Activated CD4-positive, alpha-beta T cell treated with anti-CD3 and anti-CD28 coated beads, Interleukin-2, amount 50 U/mL, for 48 hours (primary cell): ENCODE measurements around the gene AIF1.
"Not testable (repeated sequence)": the region's sequence is repeated elsewhere in the genome, so short reads cannot be mapped to it uniquely, and the experiment has no call there.

Experiments
- DNase-seq, 2 experiments: peaks; one replicate each; pipeline ENCODE4 v3.0.0-alpha.2; 2020

AIF1 gene

DNA sequence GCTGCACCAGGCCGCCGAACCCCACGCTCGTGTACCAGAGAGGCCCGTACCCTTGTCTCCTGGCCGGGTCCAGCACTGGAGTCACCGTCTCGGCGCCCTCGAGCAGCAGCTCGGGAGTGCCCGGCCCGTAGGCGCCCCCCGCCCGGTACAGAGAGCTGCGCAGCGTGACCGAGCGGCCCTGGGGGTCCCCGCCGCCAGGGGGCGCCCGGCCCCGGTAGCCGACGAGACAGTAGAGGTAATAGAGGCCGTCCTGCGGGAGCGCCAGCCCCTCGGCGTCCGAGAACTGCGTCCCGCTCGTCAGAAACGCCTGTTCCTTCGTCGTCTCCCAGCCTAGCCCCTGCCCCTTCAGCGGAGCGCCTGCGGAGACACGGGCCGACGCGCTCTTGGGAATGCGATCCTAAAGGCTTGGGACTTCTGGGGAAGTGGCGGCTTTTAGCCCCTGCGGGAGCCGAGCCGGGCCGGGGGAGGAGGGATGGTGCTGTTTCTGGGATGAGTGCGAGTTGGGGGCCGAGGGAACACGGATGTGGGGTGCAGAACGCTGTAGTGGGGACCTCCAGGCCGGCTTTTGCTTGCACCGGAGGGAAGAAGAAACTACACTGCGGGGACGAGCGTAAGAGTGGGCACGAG, 34.1 kb upstream of the AIF1 start:
- peak; percentile 91 to 93 for DNase-seq

DNA sequence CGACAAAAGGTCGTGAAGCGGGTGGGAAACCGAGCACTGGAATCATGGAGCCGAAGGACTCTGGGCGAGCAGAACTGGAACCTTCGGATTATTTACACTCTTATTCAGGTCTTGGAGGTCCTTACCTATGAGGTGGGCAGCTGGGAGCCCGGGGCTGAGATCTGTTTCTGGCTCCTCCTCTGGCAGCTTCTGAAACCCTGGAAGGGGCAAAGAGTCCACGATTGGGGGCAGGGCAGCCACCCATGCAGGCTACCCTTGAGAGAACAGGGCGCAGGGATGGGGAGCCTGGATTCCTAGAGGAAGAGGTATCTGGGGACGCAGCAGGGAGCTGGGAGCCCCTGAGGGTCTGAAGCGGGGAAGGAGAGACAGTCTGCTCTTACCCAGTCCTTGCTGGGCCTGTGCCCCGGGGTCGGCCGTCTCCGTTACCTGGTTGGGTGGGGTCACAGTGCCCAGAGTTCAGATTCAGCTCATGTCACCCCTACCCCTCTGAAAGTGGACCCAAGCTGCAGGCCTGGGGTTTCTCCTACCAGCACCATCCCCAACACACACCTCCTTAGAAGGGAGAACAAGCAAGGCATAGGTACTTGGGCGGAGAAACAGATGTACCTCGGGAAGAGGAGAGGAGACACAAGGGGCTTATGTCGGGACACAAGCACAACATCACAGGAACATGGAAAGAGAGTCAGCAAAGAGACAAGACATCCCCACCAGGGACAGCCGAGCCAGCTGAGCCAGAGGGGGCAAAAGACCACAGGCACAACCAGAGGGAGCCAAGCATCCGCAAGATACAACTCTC, 33.4 kb upstream of the AIF1 start:
- peak; percentile 40 to 47 for DNase-seq

DNA sequence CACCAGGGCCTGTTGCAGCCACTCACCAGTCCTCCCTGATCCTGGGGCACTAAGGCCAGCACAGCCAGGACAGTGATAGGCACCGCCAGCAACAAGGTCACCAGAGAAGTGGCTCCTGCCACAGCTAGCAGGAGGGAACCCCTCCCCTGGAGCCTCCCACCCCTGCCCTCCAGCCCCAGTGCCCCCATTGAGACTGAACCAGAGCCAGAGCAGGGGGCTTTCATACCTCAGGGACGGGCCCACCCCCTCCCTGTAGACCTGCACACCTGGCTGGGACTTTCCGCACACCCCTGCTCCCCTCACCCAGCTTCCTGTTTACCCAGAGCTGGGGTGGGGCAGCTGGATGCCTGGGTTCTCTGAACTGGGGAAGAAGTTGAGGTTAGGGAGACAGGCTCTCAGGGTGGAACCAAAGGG, 32.8 kb upstream of the AIF1 start, which contains the start of gene LTB:
TSS of gene LTB (minus strand) at position 195 of the 414 bp plus-strand sequence. CDS start at position 188, 7 bp downstream.
- peak; percentile 46 to 50 for DNase-seq

DNA sequence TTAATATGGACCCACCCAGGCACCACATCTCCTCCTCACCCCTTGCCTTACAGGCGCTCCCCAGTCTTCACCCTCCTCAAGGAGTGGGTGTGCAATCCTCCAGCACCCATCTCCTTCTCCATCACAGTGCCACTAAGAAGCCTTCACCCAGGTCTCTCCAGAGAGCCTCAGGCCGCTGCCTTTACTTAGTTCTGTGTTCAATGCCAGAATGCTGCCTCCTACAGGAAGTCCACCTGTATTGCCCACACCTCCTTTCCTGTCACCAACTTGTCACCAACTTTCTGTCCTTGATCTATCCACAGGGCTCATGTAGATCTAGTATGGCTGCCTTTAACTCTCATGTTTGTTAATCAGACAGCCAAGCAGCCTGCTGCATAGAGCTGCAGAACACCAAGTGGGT, 29.5 kb upstream of the AIF1 start:
- DNase-seq = peak; percentile 58 to 70

DNA sequence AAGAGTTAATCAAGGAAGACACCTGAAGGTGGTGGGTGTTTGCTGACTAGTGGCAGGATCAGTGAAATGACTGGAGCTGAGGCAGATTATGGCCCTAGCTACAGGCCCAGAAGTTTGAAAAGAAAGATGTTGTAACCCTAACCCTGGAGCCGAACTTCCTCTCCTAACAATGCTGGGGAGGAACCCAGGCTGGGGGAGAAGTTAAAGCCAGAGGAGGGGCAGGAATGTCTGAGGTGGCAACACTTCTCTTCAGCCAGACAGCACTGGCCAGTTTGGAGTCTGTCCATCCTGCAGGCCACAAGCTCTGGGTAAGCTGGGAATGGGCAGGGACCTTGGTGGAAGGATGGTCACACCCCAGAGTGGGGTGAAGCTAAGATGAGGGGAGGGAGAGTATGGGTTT, 29.0 kb upstream of the AIF1 start, which contains the start of gene LST1:
TSS of gene LST1 (plus strand) at position 270 of the 400 bp plus-strand sequence. CDS start 1,023 bp downstream, outside the sequence.
- no peak for DNase-seq

DNA sequence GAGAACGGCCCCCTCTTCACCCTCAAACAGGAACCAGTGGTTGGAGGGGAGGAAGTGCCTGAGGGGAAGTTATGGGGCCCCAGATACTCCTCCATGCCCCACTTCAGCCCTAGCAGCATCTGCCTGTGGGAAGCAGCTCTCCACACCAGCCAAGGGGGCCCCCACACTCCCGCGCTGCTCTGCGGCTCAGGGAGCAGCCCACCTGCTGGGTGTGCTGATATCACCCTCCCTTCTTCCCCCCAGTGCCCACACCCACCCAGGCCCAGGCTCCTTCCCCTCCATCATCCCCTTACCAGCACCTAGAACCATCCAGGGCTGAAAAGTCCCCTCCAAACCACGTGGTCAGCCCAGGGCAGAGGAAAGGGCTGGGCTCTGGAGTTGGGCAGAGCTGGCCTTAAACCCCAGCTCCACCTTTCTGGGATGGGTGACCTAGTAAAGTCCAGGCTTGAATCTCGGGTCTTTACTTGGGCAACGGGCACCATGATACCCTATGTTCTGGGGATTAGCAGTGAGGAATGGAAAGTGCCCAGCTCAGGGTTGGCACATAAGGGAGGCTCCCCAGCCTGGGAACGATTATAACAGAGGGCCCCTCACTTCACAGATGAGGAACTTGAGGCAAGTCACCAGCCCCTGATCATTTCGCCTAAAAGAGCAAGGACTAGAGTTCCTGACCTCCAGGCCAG, 28.3 kb upstream of the AIF1 start:
- DNase-seq = no peak

DNA sequence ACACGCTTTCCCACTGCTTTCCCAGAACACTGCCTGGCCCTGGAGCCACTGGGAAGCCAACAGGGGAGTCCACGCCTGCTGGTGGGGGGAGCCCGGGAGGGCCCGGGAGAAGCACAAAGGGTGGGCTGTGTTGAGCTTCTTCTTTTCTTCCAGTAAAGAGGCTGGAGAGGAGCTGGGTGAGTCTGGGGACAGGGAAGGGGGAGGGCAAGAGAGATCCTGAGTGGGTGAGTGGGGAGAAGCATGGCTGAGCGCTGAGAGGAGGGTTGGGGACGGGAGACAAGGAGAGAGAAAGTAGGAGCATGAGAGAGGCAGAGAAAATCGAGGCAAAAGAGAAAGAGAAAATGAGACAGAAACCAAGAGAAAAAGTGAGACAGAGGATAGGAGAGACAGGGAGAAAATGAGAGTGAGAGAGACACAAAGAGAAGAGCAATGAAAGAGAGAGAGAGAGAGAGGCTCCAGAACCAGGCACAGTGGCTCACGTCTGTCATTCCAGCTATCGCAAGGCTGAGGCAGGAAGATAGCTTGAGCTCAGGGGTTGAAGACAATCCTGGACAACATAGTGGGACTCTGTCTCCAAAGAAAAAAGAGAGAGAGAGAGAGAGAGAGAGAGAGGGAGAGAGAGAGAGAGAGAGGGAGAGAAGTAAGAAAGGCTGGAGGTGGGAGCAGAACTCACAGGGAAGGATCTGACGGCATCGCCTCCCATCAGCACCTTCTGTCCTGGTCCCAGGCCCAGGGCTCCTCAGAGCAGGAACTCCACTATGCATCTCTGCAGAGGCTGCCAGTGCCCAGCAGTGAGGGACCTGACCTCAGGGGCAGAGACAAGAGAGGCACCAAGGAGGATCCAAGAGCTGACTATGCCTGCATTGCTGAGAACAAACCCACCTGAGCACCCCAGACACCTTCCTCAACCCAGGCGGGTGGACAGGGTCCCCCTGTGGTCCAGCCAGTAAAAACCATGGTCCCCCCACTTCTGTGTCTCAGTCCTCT, 26.9 kb upstream of the AIF1 start:
- DNase-seq = no peak

DNA sequence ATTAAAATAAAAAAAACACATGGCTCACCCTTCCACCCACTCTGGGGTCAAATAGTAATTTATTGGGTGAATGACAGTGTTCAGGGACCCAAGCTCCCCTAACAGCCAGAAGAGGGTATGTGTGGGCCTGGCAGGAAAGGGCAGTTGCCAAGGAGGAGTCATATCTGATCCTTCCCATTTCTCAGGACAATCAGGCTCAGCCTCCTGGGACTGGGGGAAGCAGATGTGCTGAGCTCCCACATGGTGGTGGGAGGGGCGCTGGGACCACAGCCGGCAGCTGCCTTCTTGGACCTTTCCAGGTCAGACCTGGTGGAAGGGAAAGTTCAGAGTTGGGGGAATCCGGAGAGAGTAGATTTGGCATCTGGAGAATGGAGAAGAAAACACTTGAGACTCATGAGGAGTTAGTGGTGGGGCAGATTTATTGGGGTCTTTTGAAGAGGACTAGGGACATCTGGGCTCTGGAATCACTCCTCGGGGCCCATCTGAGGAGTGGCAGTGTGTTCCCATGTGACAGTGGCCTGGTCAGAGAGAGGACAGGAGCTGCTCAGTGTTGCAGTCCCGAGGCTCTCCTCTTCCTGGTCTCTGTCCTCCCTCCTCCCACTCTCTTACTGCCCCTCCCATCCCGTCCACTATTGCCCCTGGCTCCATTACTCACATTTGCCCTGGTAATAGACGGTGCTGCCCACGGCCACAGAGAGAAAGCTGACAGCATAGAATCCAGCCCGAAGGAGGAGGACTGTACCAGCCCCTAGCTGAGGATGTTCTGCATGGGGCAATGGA, 26.0 kb upstream of the AIF1 start:
- no peak for DNase-seq

DNA sequence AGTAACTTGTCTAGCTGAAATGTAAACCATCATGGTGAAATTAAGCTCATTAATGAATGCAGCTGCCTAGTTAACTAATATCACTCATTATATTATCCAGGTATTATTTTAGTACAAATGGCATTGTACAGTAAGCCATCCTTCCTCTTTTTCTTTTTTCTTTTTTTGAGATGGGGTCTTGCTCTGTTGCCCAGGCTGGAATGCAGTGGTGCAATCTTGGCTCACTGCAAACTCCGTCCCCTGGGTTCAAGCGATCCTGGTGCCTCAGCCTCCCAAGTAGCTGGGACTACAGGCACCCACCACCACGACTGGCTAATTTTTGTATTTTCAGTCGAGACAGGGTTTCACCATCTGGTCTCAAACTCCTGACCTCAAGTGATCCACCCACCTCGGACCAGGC, 24.3 kb upstream of the AIF1 start:
- DNase-seq = not testable (repeated sequence)

DNA sequence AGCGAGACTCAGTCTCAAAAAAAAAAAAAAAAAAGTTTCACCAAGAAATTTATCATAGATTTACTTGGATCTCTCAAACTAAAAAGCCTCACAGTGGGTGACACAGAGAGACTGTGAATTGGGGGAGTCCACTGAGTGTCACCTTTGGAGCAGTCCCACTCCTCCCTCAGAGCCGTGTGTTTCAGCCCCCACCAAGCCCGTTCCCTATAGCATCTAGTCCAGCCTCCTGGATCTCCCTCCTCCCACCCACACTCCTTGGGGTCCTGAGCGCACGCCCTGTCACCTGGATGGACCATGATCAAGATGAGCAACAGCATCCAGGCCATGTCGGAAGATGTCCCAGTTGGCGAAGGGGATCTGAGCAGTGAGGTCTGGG, 22.6 kb upstream of the AIF1 start:
- DNase-seq = no peak

DNA sequence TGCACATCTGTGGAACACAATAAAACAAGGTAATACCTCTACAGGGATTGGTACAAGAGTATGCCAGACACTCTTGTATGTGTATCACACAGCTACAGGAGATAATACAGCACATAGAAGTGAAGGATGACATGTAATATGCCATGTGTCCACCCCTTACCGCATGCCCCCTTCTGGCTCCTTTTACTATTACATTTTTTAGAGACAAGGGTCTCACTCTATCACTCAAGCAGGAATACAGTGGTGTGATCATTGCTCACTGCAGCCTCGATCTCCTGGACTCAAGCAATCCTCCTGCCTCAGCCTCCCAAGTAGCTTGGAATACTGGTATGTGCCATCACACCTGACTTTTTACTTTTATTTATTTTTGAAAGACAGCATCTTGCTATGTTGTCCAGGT, 18.0 kb upstream of the AIF1 start:
- peak; percentile 34 to 51 for DNase-seq

DNA sequence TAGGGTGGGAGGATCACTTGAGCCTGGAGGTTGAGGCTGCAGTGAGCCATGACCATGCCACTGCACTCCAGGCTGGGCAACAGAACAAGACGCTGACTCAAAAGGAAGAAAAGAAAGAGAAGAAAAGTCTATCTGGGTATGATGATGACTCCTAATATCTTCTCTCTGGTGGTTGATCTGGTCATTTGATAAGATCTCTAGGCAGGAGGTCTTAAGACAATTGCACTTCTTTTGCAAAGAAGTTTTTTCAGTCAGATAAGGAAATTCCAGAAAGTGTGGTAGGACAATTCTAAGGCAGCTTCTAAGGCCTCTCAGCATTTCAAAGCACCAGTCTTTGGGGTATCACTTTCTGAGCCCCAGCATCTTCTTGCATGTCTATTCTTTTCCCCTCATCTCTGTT, 7.7 kb upstream of the AIF1 start:
- no peak for DNase-seq

DNA sequence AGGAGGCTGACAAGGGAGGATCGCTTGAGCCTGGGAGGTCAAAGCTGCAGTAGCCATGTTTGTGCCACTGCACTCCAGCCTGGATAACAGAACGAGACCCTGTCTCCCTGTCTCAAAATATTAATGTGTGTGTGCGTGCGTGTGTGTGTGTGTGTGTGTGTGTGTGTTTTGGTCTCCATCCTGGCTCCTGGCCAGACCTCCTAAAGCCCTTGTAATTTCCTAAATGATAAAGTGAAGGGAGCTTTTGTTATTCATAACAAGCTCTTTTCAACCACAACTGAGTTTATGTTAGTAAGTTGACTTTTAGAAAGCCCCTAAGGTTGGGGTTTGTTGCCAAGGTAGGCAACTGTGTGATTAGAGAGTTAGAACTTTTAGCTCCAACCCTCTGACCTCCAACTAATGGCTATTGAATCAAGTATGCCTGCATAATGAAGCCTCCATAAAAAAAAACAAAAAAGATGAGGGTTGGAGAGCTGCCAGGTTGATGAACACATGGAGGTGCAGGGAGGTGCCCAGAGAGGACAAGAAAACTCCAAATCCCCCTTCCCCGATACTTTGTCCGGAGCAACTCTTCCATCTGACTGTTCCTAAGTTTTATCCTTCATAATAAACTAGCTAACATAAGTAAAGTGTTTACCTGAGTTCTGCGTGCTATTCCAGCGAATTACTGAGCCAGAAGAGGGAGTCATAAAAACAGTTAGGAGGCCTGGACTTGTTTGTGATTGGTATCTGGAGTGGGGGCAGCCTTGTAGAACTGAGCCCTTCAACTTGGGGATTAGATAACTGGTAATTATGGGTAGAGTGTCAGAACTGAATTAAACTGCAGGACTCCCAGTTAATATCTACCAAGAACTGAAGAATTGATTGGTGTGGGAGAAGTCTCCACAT, 5.3 kb upstream of the AIF1 start:
- DNase-seq = no peak

DNA sequence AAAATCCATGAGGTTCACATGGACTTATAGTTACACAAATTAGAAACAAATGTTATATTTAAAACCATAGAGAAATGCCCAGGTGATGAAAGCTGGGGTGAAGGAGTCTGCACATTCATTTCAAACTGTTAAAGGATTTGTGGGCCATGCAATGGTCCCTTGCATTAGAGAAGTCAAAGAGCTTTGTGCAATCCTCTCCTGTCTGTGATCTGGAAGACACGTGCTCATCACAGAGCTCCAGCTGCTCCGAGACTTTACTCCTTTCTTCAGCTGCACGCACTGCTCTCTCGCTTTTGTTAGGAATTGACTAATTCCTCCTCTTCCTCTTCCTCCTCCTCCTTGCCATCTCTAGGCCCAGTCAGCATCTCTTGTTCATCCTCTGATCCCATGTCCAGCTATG, 4.1 kb upstream of the AIF1 start:
- no peak for DNase-seq

DNA sequence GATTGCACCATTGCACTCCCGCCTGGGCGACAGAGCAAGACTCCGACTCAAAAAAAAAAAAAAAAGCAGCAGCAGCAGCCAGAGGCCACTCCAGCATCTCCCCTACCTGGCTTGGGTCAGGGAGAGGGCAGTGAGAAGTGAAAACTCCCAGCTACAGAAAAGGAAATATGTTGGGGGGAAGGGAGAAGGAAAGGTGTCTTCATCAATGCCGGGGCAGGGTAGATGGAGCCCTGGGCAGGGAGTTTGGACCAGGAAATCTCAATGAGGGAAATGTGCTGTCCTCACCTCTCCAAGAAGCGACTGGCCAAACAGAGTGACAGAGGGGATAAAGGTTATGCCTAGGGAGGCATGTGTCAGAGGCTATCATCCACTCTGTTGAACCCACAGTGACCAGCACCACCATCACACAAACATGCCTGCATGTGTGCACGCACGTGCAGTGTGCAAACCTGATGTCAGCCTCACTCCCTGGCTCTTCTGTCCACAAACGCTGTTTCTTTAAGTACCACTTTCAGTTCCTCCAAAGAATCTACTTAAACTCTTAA, 887 bp upstream of the AIF1 start:
- no peak for DNase-seq

DNA sequence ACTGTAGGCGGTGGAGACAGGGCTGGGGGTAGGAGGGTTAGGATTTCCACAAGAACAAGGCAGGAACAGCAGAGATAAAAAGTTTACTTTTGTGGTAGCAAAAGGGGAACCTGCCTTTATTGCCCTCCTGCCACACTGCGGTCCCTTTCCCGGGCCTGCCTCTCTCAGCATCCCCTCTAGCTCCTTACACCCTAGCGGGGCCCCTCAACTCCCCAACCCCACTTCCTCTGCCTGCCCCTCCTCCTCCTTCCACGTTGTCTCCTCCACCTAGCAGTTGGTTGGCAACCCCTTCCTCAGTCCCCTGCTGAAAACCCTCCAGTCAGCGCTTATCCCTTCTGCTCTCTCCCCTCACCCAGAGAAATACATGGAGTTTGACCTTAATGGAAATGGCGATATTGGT, 714 bp downstream of the AIF1 start:
- peak; percentile 33 to 41 for DNase-seq

DNA sequence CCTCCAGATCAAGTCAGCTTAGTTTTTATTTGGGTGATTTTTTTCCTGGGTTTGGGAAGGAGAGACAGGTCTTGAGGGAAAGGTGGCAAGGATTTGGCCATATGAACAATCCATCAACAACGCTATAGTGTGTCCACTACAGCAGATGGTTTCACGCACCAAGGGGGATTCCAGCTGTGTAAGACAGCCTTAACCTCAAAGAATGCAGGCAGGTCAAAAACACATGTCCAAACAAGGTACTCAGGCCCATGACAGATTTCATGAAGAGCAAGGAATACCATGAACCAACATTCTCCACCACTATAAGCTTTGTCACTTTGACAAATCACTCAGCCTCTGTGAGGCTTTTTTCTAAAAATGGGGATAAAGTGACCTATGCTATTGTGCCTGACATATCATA, 2.0 kb downstream of the AIF1 start:
- no peak for DNase-seq

DNA sequence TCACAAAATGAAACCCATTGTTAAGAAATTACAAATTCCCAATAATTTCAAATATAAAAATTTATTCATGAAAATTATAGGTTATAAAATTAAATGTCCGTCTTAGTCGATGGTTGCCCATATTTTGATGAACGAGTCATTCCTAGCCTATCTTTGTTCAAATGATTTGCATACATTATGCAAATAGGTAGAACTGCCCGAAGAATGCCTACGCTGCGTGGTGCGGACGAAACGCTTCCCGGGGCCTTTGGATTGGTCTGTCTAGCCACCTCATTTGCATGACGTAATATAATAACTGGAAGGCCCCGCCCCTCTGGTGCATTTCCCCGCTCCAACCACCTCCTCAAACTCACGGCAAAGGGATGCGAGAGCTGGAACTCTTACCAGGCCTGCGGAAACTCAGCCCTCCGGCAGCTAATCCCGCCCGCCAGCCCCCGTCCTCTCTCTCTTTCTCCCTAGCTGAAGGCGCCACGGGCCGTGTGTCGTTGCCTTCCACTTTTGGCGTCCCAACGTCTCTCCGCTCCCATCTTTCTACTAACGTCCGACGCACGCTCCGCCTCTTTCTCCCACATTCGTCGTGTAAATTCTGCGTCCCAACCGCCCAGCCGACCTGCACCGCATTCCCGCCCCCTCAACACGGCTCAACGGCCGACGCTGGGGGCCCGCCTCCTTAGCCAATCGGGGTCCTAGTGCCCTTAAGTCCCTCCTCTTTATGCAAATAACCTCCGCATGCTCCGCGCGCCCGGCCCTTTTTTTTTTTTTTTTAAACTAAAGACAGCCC, 5.0 kb downstream of the AIF1 start:
- DNase-seq = peak; percentile 99

DNA sequence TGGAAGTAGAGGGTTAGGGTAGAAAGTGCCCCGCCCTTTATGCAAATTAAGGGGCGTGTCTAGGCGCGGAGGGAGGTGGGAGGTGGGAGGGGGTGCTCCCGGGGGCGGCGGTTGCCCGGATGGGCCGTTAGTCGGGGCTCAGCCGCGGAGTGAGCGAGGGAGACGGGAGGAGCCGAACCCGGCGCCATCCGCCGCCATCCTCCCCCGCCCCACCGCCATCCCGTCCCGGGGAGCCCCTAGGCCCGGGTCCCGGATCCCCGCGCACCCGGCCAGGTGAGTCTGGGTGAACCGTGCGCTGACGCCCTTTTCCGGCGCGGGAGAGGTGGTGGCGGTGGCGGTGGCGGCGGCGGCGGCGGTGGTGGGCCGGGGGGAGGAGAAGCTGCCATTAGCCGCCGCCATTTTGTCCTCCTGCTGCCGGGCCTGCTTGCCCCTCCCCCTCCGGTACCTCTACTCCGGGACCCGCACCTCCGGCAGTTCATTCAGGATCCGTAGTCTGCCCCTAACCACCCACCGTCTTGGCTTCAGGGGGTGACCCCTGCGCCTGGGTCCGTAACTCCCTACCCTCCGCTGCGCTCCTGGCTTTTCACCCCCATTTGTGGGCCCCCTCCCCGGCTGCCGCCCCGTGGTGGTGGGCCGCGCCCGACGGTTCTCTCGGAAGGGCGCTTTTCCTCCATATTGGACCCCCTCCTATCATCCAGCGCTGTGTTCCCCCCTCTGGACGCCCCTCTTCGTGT, 5.7 kb downstream of the AIF1 start, which contains the start of gene PRRC2A:
TSS of gene PRRC2A (plus strand) at position 130 of the 734 bp plus-strand sequence. CDS start 2,075 bp downstream, outside the sequence.
- peak; percentile 79 to 85 for DNase-seq
